Measurements from ENCODE around the gene USP24.

- TF ChIP-seq CTCF (IDR thresholded peaks at IDR 0.05) = no peak
- no peak for TF ChIP-seq POLR2AphosphoS5 (IDR thresholded peaks at IDR 0.05; ENCODE audit: insufficient read depth in 1 of 2, low read depth in 1 of 2)
Measured at GRCh38 chr1:55062801-55063576, 152.2 kb downstream of the USP24 start.
